GM12891 (cell line): ENCODE data around the gene ARID1B.

ENCODE experiments used
- PAX5 ChIP-seq: IDR thresholded peaks from 2 replicates; pipeline ENCODE4 v1.6.1; 2011; ENCODE audit warnings: low read length, moderate library complexity, mild to moderate bottlenecking; ENCODE audit not compliant: insufficient read depth, severe bottlenecking
- TAF1 ChIP-seq: IDR thresholded peaks from 2 replicates; pipeline ENCODE4 v1.6.1; 2011; ENCODE audit warnings: low read depth, low read length, control low read depth

GRCh38 chr6:157113389-157113788 is 336.2 kb downstream of the ARID1B start:
- no peak for TF ChIP-seq TAF1
- no peak for TF ChIP-seq PAX5
